ENCODE measurements around the gene PDZRN3. TPM values are rescaled to one million over a fixed set of nuclear protein-coding genes. Genes with fewer than 3 reads are reported as not detected.

The PDZRN3 gene
- total RNA-seq, 1 experiment from 2014 or later, result not detected

DNA sequence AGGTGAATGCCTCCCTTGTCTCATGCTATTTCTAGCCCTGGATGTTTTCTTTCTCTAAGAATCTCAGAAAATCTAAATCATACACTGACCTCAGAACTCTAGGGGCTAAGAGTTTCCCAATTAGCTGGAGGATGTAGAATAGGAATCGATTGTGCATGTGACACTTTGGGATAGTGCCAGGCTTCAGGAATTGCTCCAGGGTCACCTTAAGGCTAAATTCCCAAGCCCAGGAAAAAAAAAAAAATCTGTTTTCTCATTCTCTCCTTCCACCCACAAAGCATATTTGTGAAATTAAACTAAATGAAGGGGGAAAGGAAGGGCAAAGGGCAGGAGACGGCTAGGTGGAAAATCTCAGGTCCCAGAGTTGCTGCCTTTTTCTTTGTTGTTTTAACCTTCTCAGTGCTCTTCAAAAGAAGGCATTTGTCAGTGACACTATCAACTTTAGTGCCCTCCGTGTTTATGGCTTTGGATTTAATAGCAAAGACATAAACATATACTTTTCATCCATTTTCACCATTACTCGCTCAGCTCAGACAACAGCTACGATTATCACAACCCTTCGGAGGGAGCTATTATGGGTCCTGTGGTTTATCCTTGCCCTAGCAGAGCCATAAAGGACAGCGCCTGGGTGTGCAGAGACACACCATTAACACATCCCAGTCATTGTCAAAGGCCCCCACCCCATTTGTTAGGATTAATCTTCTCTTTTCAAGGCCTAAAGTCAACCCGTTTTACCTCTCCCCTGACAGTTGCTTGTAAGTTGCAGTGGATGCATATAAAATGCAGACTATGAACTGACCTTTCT, 271.7 kb downstream of the PDZRN3 start:
- Mint-ChIP-seq H3K36me3 (ENCODE audit: insufficient read depth, unreplicated experiment) (no peaks in the 10 kb centered on the region), H3K27me3 (ENCODE audit: unreplicated experiment) (peaks cover 17% of the 10 kb centered on the region), H3K9me3 (ENCODE audit: low read depth, unreplicated experiment) (peaks cover 6% of the 10 kb centered on the region), H3K4me1 (ENCODE audit: low read depth, unreplicated experiment) (no peaks in the 10 kb centered on the region), H3K4me3 (ENCODE audit: low read depth, unreplicated experiment) (no peak overlapping the region), H3K27ac (ENCODE audit: unreplicated experiment) (no peak overlapping the region)
- intact Hi-C loops (cut with micrococcal nuclease; ENCODE audit: unreplicated experiment), result no loop called here
- TF ChIP-seq, protein P1, sequence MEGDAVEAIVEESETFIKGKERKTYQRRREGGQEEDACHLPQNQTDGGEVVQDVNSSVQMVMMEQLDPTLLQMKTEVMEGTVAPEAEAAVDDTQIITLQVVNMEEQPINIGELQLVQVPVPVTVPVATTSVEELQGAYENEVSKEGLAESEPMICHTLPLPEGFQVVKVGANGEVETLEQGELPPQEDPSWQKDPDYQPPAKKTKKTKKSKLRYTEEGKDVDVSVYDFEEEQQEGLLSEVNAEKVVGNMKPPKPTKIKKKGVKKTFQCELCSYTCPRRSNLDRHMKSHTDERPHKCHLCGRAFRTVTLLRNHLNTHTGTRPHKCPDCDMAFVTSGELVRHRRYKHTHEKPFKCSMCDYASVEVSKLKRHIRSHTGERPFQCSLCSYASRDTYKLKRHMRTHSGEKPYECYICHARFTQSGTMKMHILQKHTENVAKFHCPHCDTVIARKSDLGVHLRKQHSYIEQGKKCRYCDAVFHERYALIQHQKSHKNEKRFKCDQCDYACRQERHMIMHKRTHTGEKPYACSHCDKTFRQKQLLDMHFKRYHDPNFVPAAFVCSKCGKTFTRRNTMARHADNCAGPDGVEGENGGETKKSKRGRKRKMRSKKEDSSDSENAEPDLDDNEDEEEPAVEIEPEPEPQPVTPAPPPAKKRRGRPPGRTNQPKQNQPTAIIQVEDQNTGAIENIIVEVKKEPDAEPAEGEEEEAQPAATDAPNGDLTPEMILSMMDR (IDR thresholded peaks at IDR 0.05; ENCODE audit: unreplicated experiment), result no peak
- CTCF ChIA-PET, result interaction anchor here (0.7 kb wide), 2 partner anchors 85 to 119 kb away, joined by 3 to 4 read pairs; no protein-coding TSS in a partner anchor
- no peak for DNase-seq
- no TSS peak for BruUV-seq (replicated peaks)

- no peak overlapping the region for H3K4me3 Mint-ChIP-seq (ENCODE audit: low read depth, unreplicated experiment)
- BruUV-seq (replicated peaks), result no TSS peak
- TF ChIP-seq, protein P1 (IDR thresholded peaks at IDR 0.05; ENCODE audit: unreplicated experiment), result no peak
- no peak overlapping the region for H3K27ac Mint-ChIP-seq (ENCODE audit: unreplicated experiment)
- H3K4me1 Mint-ChIP-seq (ENCODE audit: low read depth, unreplicated experiment), result no peaks in the 10 kb centered on the region
- peaks cover 24% of the 10 kb centered on the region for H3K27me3 Mint-ChIP-seq (ENCODE audit: unreplicated experiment)
- H3K9me3 Mint-ChIP-seq (ENCODE audit: low read depth, unreplicated experiment), result peaks cover 3% of the 10 kb centered on the region
- DNase-seq, result no peak
- CTCF ChIA-PET, result no interaction called here
- intact Hi-C loops (cut with micrococcal nuclease; ENCODE audit: unreplicated experiment), result no loop called here
- no peaks in the 10 kb centered on the region for H3K36me3 Mint-ChIP-seq (ENCODE audit: insufficient read depth, unreplicated experiment)
These were observed 273.2 kb downstream of the PDZRN3 start for GRCh38 chr3:73351423-73352071.

DNA sequence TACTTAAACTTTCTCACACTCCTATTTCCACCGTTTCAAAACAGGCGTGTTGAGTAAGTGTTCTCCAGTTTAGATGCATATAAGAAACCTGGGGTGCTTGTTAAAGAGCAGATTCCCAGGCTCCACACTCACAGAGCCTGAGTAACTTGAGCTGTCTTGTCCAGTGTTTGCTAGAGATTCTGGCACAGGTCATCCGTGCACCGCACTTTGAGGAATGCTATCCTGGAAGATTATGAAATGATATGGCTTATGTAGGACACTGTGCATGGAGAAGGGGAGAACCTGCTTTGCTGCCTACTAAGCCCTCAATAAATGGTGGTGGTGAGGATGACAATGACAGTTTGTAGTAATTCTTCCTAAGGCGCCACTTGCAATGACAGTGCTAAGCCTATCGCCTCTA, 273.7 kb downstream of the PDZRN3 start:
- BruUV-seq (replicated peaks), result no TSS peak
- Mint-ChIP-seq H3K4me3 (ENCODE audit: low read depth, unreplicated experiment) (no peak overlapping the region), H3K36me3 (ENCODE audit: insufficient read depth, unreplicated experiment) (no peaks in the 10 kb centered on the region), H3K27me3 (ENCODE audit: unreplicated experiment) (peaks cover 24% of the 10 kb centered on the region), H3K27ac (ENCODE audit: unreplicated experiment) (no peak overlapping the region), H3K4me1 (ENCODE audit: low read depth, unreplicated experiment) (no peaks in the 10 kb centered on the region), H3K9me3 (ENCODE audit: low read depth, unreplicated experiment) (no peaks in the 10 kb centered on the region)
- CTCF ChIA-PET, result no interaction called here
- TF ChIP-seq, protein P1 (IDR thresholded peaks at IDR 0.05; ENCODE audit: unreplicated experiment), result no peak
- intact Hi-C loops (cut with micrococcal nuclease; ENCODE audit: unreplicated experiment), result no loop called here
- no peak for DNase-seq

DNA sequence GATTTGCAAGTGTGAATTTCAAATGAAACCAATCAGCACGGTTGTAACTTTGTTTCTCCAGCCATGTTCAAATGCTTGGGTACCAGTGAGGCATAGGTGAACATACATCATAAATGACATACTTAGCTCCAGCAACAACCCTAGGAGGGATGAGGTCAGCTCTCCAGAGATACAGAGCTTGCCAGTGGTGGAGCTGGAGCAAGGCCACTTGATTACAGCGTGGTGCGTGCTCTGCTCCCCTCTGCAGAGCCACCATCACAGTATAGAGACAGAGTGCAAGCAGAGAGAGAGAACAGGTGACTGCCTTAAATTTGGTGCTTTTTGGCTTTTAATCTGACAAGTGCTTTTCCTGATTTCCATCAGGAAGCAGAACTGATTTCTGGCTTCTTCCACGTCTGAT, 275.1 kb downstream of the PDZRN3 start:
- CTCF ChIA-PET, result no interaction called here
- intact Hi-C loops (cut with micrococcal nuclease; ENCODE audit: unreplicated experiment), result no loop called here
- TF ChIP-seq, protein P1 (IDR thresholded peaks at IDR 0.05; ENCODE audit: unreplicated experiment), result no peak
- Mint-ChIP-seq H3K4me3 (ENCODE audit: low read depth, unreplicated experiment) (no peak overlapping the region), H3K9me3 (ENCODE audit: low read depth, unreplicated experiment) (no peaks in the 10 kb centered on the region), H3K36me3 (ENCODE audit: insufficient read depth, unreplicated experiment) (no peaks in the 10 kb centered on the region), H3K4me1 (ENCODE audit: low read depth, unreplicated experiment) (no peaks in the 10 kb centered on the region), H3K27me3 (ENCODE audit: unreplicated experiment) (peaks cover 24% of the 10 kb centered on the region), H3K27ac (ENCODE audit: unreplicated experiment) (no peak overlapping the region)
- DNase-seq, result no peak
- no TSS peak for BruUV-seq (replicated peaks)
